Heart left ventricle (tissue), 16 donors: ENCODE measurements around the gene BMPR2. TPM values are rescaled to one million over a fixed set of nuclear protein-coding genes. Genes with fewer than 3 reads are reported as not detected.

Experiments
- ATAC-seq, 4 donors: fragments of 200-7000 bp; cut with Tn5 transposase; one replicate each; pipeline ENCODE4 v1.9.1; 2020 to 2022; ENCODE audit warnings: moderate library complexity in 4 of 4, mild to moderate bottlenecking in 3 of 4, moderate number of reproducible peaks in 1 of 4
- DNase-seq, 5 donors: peaks; one replicate each; pipeline ENCODE4 v3.0.0-alpha.2; 2020
- H3K27ac ChIP-seq, 12 donors: fragments of 200-600 bp; sonication (generic) in 4 of 12; one replicate each; pipeline versions ENCODE4 v1.5.0 to v1.8.0; 2016 to 2022; ENCODE audit warnings: mild to moderate bottlenecking in 2 of 12
- H3K27me3 ChIP-seq, 9 donors: fragments of 200-600 bp; sonication (generic) in 2 of 9; one replicate each; pipeline versions ENCODE4 v1.5.1 to v1.8.0; 2016 to 2022; ENCODE audit warnings: mild to moderate bottlenecking in 3 of 9
- H3K36me3 ChIP-seq, 9 donors: fragments of 200-600 bp; sonication (generic) in 2 of 9; one replicate each; pipeline versions ENCODE4 v1.5.0 to v1.8.0; 2018 to 2022; ENCODE audit warnings: mild to moderate bottlenecking in 2 of 9
- H3K4me1 ChIP-seq, 12 donors: fragments of 200-600 bp; sonication (generic) in 4 of 12; one replicate each; pipeline versions ENCODE4 v1.5.0 to v1.8.0; 2016 to 2022; ENCODE audit warnings: mild to moderate bottlenecking in 3 of 12
- H3K4me3 ChIP-seq, 12 donors: fragments of 200-600 bp; sonication (generic) in 4 of 12; one replicate each; pipeline versions ENCODE4 v1.5.0 to v1.8.0; 2017 to 2022; ENCODE audit warnings: mild to moderate bottlenecking in 9 of 12, moderate library complexity in 4 of 12
- H3K9me3 ChIP-seq, 12 donors: fragments of 200-600 bp; sonication (generic) in 4 of 12; one replicate each; pipeline versions ENCODE4 v1.5.0 to v1.8.0; 2016 to 2022; ENCODE audit warnings: mild to moderate bottlenecking in 1 of 12
- POLR2A ChIP-seq, 2 donors: fragments of 450-650 bp; IDR thresholded peaks; one replicate each; pipeline ENCODE4 v1.6.1; 2017; ENCODE audit warnings: antibody characterized with exemption in 2 of 2, mild to moderate bottlenecking in 2 of 2, moderate library complexity in 2 of 2
- WGBS, 4 donors: extraction: QIAGEN DNeasy Blood & Tissue Kit in 2 of 4; methylation state at CpG; one replicate each; pipeline versions ENCODE4 v1.1.5 to v1.1.7; 2013 to 2018; 5-methylcytosine and 5-hydroxymethylcytosine counted together
- intact Hi-C, 10 donors: fragments of 100-400 bp; cut with DNase I; formaldehyde crosslinking; loops; one replicate each; pipeline versions ENCODE4 v1.11.1 to v1.14.2; 2022
- polyA plus RNA-seq, 2 donors: library from polyadenylated mRNA; stranded (reverse); fragments of 200-250 nt; gene quantifications; one replicate each; pipeline ENCODE4 v1.2.3, GENCODE V29; 2013
- total RNA-seq, 9 donors: library from RNA; depleted of rRNA in 2 of 9; stranded (reverse); fragments of >200 nt in 2 of 9; fragmentation: NEBNext Ultra II Directional in 3 of 9; extraction: Animal tissue kit (Norgen Biotek cat#: 25700) in 3 of 9; gene quantifications; one replicate each; pipeline versions ENCODE4 v1.1.0 to v1.2.4, GENCODE V29; 2016 to 2023
- TF ChIP-seq, protein P1 (sequence below), 12 donors: fragments of 200-600 bp; sonication (generic) in 4 of 12; IDR thresholded peaks; one replicate each; pipeline versions ENCODE4 v1.5.0 to v1.8.0; 2018 to 2022; ENCODE audit warnings: antibody characterized with exemption in 12 of 12, mild to moderate bottlenecking in 5 of 12
- donor health status: ischemic (EF 13 %, LVEDD 7.1; RV severe dilation, severe dysfunction).
- donor health status: healthy with polysubstance abuse.
- donor health status: DM: no; HTN: yes; CAD: no.
- donor health status: DM: no; HTN: no; CAD: no.
- donor health status: ischemic (EF 25% LVEDD 6.9; RV normal size, moderate dysfunction).
- donor health status: ischemic (EF 25% LVEDD 5.7; RV mildly dilated, moderate dysfunction).
- donor health status: healthy.
- donor health status: DM: yes; HTN: yes; CAD: no.
- donor health status: ischemic (EF 35%, LVEDD 5.7; RV mildly dilated, moderate dysfunction).
- donor health status: nonischemic (EF 11% LVEDD 7.7; RV severe dilation, severe dysfunction).
- donor health status: DM: yes; HTN: yes; CAD: no.
- donor health status: PGD.
- donor health status: ischemic (EF 29% LVEDD 5.4; RV normal size, mild dysfunction).
- donor health status: nonischemic (EF 23%, LVEDD 6.1; RV moderate dilation, normal function).

The BMPR2 gene
- total and polyA plus RNA-seq, 11 donors: 9.0 to 81.9 (median 59.9) TPM

DNA sequence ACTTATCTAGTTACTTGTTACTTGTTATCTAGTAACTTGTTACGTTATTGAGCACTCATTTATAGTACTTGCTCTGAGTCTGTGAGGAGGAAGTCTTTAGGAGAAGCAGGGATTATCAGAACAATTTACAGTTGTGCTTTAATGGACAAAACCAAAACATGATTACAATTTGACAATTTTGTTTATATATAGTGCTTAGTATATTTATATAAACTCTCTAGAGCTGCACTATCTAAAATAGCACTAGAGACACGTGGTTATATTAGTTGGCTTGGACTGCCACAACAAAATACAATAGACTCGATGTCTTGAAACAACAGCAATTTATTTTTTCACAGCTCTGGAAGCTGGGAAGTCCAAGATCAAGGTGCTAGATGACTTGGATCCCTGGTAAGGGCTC lies 78.4 kb downstream of the BMPR2 start:
- no peaks in the 10 kb centered on the region for H3K36me3 ChIP-seq
- no peak overlapping the region for H3K4me3 ChIP-seq
- no peak for TF ChIP-seq POLR2A (IDR thresholded peaks at IDR 0.05)
- TF ChIP-seq, protein P1, sequence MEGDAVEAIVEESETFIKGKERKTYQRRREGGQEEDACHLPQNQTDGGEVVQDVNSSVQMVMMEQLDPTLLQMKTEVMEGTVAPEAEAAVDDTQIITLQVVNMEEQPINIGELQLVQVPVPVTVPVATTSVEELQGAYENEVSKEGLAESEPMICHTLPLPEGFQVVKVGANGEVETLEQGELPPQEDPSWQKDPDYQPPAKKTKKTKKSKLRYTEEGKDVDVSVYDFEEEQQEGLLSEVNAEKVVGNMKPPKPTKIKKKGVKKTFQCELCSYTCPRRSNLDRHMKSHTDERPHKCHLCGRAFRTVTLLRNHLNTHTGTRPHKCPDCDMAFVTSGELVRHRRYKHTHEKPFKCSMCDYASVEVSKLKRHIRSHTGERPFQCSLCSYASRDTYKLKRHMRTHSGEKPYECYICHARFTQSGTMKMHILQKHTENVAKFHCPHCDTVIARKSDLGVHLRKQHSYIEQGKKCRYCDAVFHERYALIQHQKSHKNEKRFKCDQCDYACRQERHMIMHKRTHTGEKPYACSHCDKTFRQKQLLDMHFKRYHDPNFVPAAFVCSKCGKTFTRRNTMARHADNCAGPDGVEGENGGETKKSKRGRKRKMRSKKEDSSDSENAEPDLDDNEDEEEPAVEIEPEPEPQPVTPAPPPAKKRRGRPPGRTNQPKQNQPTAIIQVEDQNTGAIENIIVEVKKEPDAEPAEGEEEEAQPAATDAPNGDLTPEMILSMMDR (IDR thresholded peaks at IDR 0.05): no peak
- intact Hi-C loops: loop anchor here in 1 of 10 donors (5.0 kb wide), 1 partner anchor 77 kb away; the partner anchor contains the start of gene BMPR2
- ATAC-seq: peak in 1 of 4 donors; percentile 15
- peak overlapping the region in 1 of 12 donors; percentile 38 for H3K27ac ChIP-seq
- DNase-seq: no peak
- no peaks in the 10 kb centered on the region for H3K9me3 ChIP-seq
- peaks cover 0 to 30% (median 10%) of the 10 kb centered on the region in 12 donors for H3K4me1 ChIP-seq
- WGBS, 4 donors: 36 to 45% (median 41%) methylated on average over 3 of the region's 3 CpGs
- no peaks in the 10 kb centered on the region for H3K27me3 ChIP-seq

DNA sequence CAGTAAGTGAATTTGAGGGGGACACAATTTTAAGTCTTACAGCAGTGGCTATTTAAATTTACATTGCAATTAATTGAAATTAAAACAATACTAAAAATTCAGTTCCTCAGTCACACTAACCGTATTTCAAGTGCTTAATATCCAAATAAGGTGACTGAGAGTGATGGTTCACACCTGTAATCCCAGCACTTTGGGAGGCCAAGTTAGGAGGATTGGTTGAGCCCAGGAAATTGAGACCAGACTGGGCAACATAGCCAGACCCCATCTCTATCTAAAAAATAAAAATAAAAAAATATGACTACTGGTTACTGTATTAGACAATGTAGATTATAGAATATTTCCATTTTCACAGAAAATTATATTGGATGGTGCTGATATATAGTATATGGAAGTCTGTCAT lies 79.0 kb downstream of the BMPR2 start:
- Histone ChIP-seq H3K9me3 (peaks cover 0 to 3% (median 0%) of the 10 kb centered on the region in 12 donors), H3K4me1 (peaks cover 0 to 25% (median 5%) of the 10 kb centered on the region in 12 donors), H3K27ac (no peak overlapping the region), H3K36me3 (no peaks in the 10 kb centered on the region), H3K4me3 (no peak overlapping the region), H3K27me3 (no peaks in the 10 kb centered on the region)
- DNase-seq (no peak), ATAC-seq (no peak)
- 97 to 99% (median 98%) methylated on average over 1 of the region's 1 CpG for WGBS, 4 donors
- TF ChIP-seq POLR2A (IDR thresholded peaks at IDR 0.05): no peak
- TF ChIP-seq, protein P1 (IDR thresholded peaks at IDR 0.05): no peak
- intact Hi-C loops: no loop called here

DNA sequence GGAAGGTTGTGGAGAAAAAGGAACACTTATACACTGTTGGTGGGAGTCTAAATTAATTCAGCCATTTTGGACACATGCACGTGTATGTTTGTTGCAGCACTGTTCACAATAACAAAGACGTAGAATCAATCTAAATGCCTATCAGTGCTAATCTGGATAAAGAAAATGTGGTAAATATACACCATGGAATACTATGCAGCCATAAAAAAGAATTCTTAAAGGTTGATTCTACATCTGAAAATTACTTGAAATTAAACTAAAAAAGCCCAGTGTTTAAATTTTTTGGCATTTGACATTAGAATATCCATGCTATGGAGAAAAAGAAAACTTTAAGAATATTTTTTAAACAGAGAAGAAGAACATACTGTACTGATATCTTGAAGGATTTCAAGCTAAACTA lies 84.0 kb downstream of the BMPR2 start:
- ATAC-seq (no peak), DNase-seq (no peak)
- Histone ChIP-seq H3K4me3 (no peak overlapping the region), H3K27me3 (no peaks in the 10 kb centered on the region), H3K9me3 (peaks cover 0 to 5% (median 0%) of the 10 kb centered on the region in 12 donors), H3K4me1 (peaks cover 0 to 2% (median 0%) of the 10 kb centered on the region in 12 donors), H3K36me3 (peaks cover 0 to 8% (median 3%) of the 10 kb centered on the region in 9 donors), H3K27ac (no peak overlapping the region)
- TF ChIP-seq, protein P1 (IDR thresholded peaks at IDR 0.05): no peak
- no peak for TF ChIP-seq POLR2A (IDR thresholded peaks at IDR 0.05)
- 96 to 98% (median 97%) methylated on average over 2 of the region's 2 CpGs for WGBS, 4 donors
- intact Hi-C loops: no loop called here

DNA sequence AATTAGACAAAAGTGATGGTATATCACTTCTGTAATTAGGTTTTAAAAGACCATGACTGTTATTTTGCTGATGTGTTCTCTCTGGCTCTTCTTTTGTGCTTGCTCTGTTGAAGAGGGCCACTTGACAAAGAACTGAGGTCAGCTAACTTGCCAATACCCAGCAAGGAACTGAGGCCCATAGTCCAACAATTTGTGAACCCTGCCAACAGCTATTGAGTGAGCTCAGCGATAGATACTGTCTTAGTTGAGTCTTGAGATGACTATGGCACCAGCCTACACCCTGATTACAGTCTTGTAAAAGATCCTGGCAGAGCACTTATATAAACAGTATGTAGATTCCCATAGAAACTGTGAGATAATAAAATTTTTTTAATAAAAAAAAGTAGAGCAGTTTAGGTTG lies 103.0 kb downstream of the BMPR2 start:
- Histone ChIP-seq H3K4me1 (peaks cover 0 to 14% (median 7%) of the 10 kb centered on the region in 12 donors), H3K36me3 (peaks cover 0 to 22% (median 0%) of the 10 kb centered on the region in 9 donors), H3K4me3 (no peak overlapping the region), H3K27ac (peak overlapping the region in 1 of 12 donors; percentile 13), H3K9me3 (no peaks in the 10 kb centered on the region), H3K27me3 (no peaks in the 10 kb centered on the region)
- 40 to 54% (median 47%) methylated on average over 1 of the region's 1 CpG for WGBS, 4 donors
- intact Hi-C loops: loop anchor here in 1 of 10 donors (10.0 kb wide), 1 partner anchor 94 kb away; no protein-coding TSS in a partner anchor
- TF ChIP-seq, protein P1 (IDR thresholded peaks at IDR 0.05): no peak
- no peak for TF ChIP-seq POLR2A (IDR thresholded peaks at IDR 0.05)
- DNase-seq (no peak), ATAC-seq (peak in 3 of 4 donors; percentile 36 to 82 (median 56))
